ENCODE results near the gene PCMT1.
"Not testable (repeated sequence)": the region's sequence is repeated elsewhere in the genome, so short reads cannot be mapped to it uniquely, and the experiment has no call there.

Gene PCMT1

GRCh38 chr6:149840345-149841075 is 91.0 kb downstream of the PCMT1 start:
- no peak for TF ChIP-seq JUND (IDR thresholded peaks at IDR 0.05; ENCODE audit: low read depth)
- in situ Hi-C loops (cut with HindIII; ENCODE audit: low pct_unique_long_range_greater_than_20kb, low sequenced_read_pairs) = no loop called here
- DNase-seq (ENCODE audit: low read depth in 1 of 2, low spot score in 1 of 2) = peak; percentile 68 to 81

GRCh38 chr6:149842331-149842730 is 92.8 kb downstream of the PCMT1 start:
- DNase-seq (ENCODE audit: low read depth in 1 of 2, low spot score in 1 of 2) = peak in 1 of 2 experiments; percentile 27
- TF ChIP-seq JUND (IDR thresholded peaks at IDR 0.05; ENCODE audit: low read depth) = no peak
- in situ Hi-C loops (cut with HindIII; ENCODE audit: low pct_unique_long_range_greater_than_20kb, low sequenced_read_pairs) = no loop called here

- DNase-seq (ENCODE audit: low read depth in 1 of 2, low spot score in 1 of 2) = peak in 1 of 2 experiments; percentile 38
- in situ Hi-C loops (cut with HindIII; ENCODE audit: low pct_unique_long_range_greater_than_20kb, low sequenced_read_pairs) = no loop called here
- TF ChIP-seq JUND (IDR thresholded peaks at IDR 0.05; ENCODE audit: low read depth) = no peak
Observed at GRCh38 chr6:149843051-149843633, 93.6 kb downstream of the PCMT1 start.

- DNase-seq (ENCODE audit: low read depth in 1 of 2, low spot score in 1 of 2); in situ Hi-C loops (cut with HindIII; ENCODE audit: low pct_unique_long_range_greater_than_20kb, low sequenced_read_pairs): not testable (repeated sequence)
Observed at GRCh38 chr6:149844036-149844435, 94.5 kb downstream of the PCMT1 start.

- in situ Hi-C loops (cut with HindIII; ENCODE audit: low pct_unique_long_range_greater_than_20kb, low sequenced_read_pairs) = no loop called here
- DNase-seq (ENCODE audit: low read depth in 1 of 2, low spot score in 1 of 2) = no peak
- no peak for TF ChIP-seq JUND (IDR thresholded peaks at IDR 0.05; ENCODE audit: low read depth)
Observed at GRCh38 chr6:149844480-149844879, 94.9 kb downstream of the PCMT1 start.

GRCh38 chr6:149845549-149845948 is 96.0 kb downstream of the PCMT1 start:
- in situ Hi-C loops (cut with HindIII; ENCODE audit: low pct_unique_long_range_greater_than_20kb, low sequenced_read_pairs) = no loop called here
- no peak for DNase-seq (ENCODE audit: low read depth in 1 of 2, low spot score in 1 of 2)
- no peak for TF ChIP-seq JUND (IDR thresholded peaks at IDR 0.05; ENCODE audit: low read depth)

- TF ChIP-seq JUND (IDR thresholded peaks at IDR 0.05; ENCODE audit: low read depth) = no peak
- peak in 1 of 2 experiments; percentile 27 for DNase-seq (ENCODE audit: low read depth in 1 of 2, low spot score in 1 of 2)
- in situ Hi-C loops (cut with HindIII; ENCODE audit: low pct_unique_long_range_greater_than_20kb, low sequenced_read_pairs) = no loop called here
Observed at GRCh38 chr6:149846321-149846720, 96.8 kb downstream of the PCMT1 start.

GRCh38 chr6:149847939-149848267 is 98.4 kb downstream of the PCMT1 start:
- no peak for DNase-seq (ENCODE audit: low read depth in 1 of 2, low spot score in 1 of 2)
- in situ Hi-C loops (cut with HindIII; ENCODE audit: low pct_unique_long_range_greater_than_20kb, low sequenced_read_pairs) = no loop called here
- no peak for TF ChIP-seq JUND (IDR thresholded peaks at IDR 0.05; ENCODE audit: low read depth)

- DNase-seq (ENCODE audit: low read depth in 1 of 2, low spot score in 1 of 2); in situ Hi-C loops (cut with HindIII; ENCODE audit: low pct_unique_long_range_greater_than_20kb, low sequenced_read_pairs): not testable (repeated sequence)
Observed at GRCh38 chr6:149848343-149848742, 98.8 kb downstream of the PCMT1 start.

- TF ChIP-seq JUND (IDR thresholded peaks at IDR 0.05; ENCODE audit: low read depth) = no peak
- in situ Hi-C loops (cut with HindIII; ENCODE audit: low pct_unique_long_range_greater_than_20kb, low sequenced_read_pairs) = no loop called here
- DNase-seq (ENCODE audit: low read depth in 1 of 2, low spot score in 1 of 2) = no peak
Observed at GRCh38 chr6:149851461-149852110, 102.0 kb downstream of the PCMT1 start.

GRCh38 chr6:149852180-149852579 is 102.6 kb downstream of the PCMT1 start:
- DNase-seq (ENCODE audit: low read depth in 1 of 2, low spot score in 1 of 2) = peak in 1 of 2 experiments; percentile 53
- in situ Hi-C loops (cut with HindIII; ENCODE audit: low pct_unique_long_range_greater_than_20kb, low sequenced_read_pairs) = no loop called here
- no peak for TF ChIP-seq JUND (IDR thresholded peaks at IDR 0.05; ENCODE audit: low read depth)

- TF ChIP-seq JUND (IDR thresholded peaks at IDR 0.05; ENCODE audit: low read depth) = no peak
- in situ Hi-C loops (cut with HindIII; ENCODE audit: low pct_unique_long_range_greater_than_20kb, low sequenced_read_pairs) = no loop called here
- no peak for DNase-seq (ENCODE audit: low read depth in 1 of 2, low spot score in 1 of 2)
Observed at GRCh38 chr6:149852881-149853280, 103.3 kb downstream of the PCMT1 start.

GRCh38 chr6:149854017-149854416 is 104.5 kb downstream of the PCMT1 start:
- in situ Hi-C loops (cut with HindIII; ENCODE audit: low pct_unique_long_range_greater_than_20kb, low sequenced_read_pairs); DNase-seq (ENCODE audit: low read depth in 1 of 2, low spot score in 1 of 2): not testable (repeated sequence)

Measured in T47D (cell line).